Tibial nerve (tissue), 4 donors: ENCODE results near the gene ATRNL1. TPM values are rescaled to one million over a fixed set of nuclear protein-coding genes. Genes with fewer than 3 reads are reported as not detected.

Experiments used
- DNase-seq, 2 donors: peaks; one replicate each; pipeline ENCODE4 v3.0.0-alpha.2; 2019; ENCODE audit warnings: low spot score in 2 of 2
- H3K27ac ChIP-seq, 4 donors: fragments of 200-600 bp; sonication (generic) in 3 of 4; one replicate each; pipeline ENCODE4 v1.5.1; 2017 to 2019; ENCODE audit warnings: mild to moderate bottlenecking in 1 of 4
- H3K27me3 ChIP-seq, 2 donors: fragments of 200-600 bp; sonication (generic) in 1 of 2; one replicate each; pipeline versions ENCODE4 v1.5.1 to v1.6.0; 2017 to 2019
- H3K36me3 ChIP-seq, 3 donors: fragments of 200-600 bp; sonication (generic); one replicate each; pipeline ENCODE4 v1.5.1; 2018 to 2019
- H3K4me1 ChIP-seq, 4 donors: fragments of 200-600 bp; sonication (generic) in 3 of 4; one replicate each; pipeline ENCODE4 v1.5.1; 2017 to 2019
- H3K4me3 ChIP-seq, 4 donors: fragments of 200-600 bp; sonication (generic) in 3 of 4; one replicate each; pipeline ENCODE4 v1.5.1; 2017 to 2019; ENCODE audit warnings: mild to moderate bottlenecking in 1 of 4, moderate library complexity in 1 of 4
- H3K9me3 ChIP-seq, 4 donors: fragments of 200-600 bp; sonication (generic) in 3 of 4; one replicate each; pipeline ENCODE4 v1.5.1; 2017 to 2019
- EP300 ChIP-seq, 2 donors: sonication (generic); formaldehyde crosslinking; IDR thresholded peaks; one replicate each; pipeline ENCODE4 v1.6.1; 2017; ENCODE audit warnings: antibody characterized with exemption in 2 of 2, mild to moderate bottlenecking in 1 of 2
- POLR2A ChIP-seq, 2 donors: fragments of 450-650 bp; IDR thresholded peaks; one replicate each; pipeline ENCODE4 v1.6.1; 2017; ENCODE audit warnings: antibody characterized with exemption in 2 of 2, mild to moderate bottlenecking in 2 of 2, moderate library complexity in 2 of 2
- WGBS, 2 donors: methylation state at CpG; one replicate each; pipeline ENCODE4 v1.1.5; 2018; 5-methylcytosine and 5-hydroxymethylcytosine counted together
- total RNA-seq, 4 donors: library from RNA; depleted of rRNA; stranded (reverse); fragments of >200 nt; gene quantifications; one replicate each; pipeline ENCODE4 v1.1.0, GENCODE V29; 2016
- TF ChIP-seq, protein P1 (sequence below), 5 experiments: fragments of 200-600 bp in 3 of 5; fragments of 450-650 bp in 2 of 5; sonication (generic) in 3 of 5; IDR thresholded peaks; one replicate each; pipeline ENCODE4 v1.5.1; 2016 to 2019; ENCODE audit warnings: antibody characterized with exemption in 5 of 5, mild to moderate bottlenecking in 3 of 5, moderate library complexity in 2 of 5

Gene ATRNL1
- total RNA-seq, 4 donors from 2014 or later = 1.0 to 5.4 (median 2.7) TPM

DNA sequence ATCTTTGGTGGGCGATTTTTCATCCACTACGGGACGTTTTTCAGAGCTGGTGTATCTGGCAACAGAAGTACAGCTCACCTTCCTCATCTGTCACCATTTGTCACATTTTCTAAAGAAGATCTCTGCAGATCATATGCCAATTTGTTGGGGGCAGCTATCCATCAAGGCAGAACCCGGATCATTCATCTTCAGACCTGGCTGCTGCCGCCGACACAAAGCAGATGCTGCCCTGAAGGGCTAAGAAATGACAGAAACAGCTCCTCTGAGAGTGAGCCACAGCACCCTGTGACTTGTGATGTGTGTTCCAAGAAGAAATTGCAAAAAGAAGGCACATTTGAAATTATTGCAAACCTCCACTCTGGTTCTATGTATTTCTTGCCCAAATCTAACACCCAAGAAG is 888.9 kb downstream of the ATRNL1 start:
- Histone ChIP-seq H3K4me3 (no peak overlapping the region), H3K9me3 (peaks cover 0 to 19% (median 0%) of the 10 kb centered on the region in 4 donors), H3K36me3 (no peaks in the 10 kb centered on the region), H3K27ac (no peak overlapping the region), H3K27me3 (no peaks in the 10 kb centered on the region), H3K4me1 (peaks cover 0 to 12% (median 0%) of the 10 kb centered on the region in 4 donors)
- DNase-seq = no peak
- WGBS, 2 donors = 92 to 95% methylated on average over 6 of the region's 6 CpGs
- TF ChIP-seq, protein P1, sequence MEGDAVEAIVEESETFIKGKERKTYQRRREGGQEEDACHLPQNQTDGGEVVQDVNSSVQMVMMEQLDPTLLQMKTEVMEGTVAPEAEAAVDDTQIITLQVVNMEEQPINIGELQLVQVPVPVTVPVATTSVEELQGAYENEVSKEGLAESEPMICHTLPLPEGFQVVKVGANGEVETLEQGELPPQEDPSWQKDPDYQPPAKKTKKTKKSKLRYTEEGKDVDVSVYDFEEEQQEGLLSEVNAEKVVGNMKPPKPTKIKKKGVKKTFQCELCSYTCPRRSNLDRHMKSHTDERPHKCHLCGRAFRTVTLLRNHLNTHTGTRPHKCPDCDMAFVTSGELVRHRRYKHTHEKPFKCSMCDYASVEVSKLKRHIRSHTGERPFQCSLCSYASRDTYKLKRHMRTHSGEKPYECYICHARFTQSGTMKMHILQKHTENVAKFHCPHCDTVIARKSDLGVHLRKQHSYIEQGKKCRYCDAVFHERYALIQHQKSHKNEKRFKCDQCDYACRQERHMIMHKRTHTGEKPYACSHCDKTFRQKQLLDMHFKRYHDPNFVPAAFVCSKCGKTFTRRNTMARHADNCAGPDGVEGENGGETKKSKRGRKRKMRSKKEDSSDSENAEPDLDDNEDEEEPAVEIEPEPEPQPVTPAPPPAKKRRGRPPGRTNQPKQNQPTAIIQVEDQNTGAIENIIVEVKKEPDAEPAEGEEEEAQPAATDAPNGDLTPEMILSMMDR (IDR thresholded peaks at IDR 0.05) = no peak

DNA sequence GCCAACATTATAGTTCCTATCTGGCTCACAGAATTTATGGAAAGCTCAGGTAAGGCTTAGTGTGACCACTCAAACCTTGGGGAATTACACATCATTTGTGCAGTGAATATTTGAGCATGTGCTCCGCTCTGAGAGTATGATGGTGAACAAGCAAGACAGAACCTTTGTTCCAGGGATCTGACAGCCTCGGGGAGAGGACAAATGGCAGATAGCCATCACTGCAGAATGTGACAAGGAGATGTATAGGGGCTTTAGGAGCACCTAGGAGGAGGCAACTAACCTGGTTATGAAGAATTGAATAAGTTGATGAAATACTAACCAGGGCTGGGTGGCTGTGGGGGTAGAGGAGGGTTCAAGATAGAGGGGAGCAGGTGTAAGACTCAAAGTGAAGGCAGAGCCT is 889.4 kb downstream of the ATRNL1 start:
- Histone ChIP-seq H3K4me3 (no peak overlapping the region), H3K36me3 (no peaks in the 10 kb centered on the region), H3K9me3 (peaks cover 0 to 19% (median 0%) of the 10 kb centered on the region in 4 donors), H3K27ac (no peak overlapping the region), H3K27me3 (no peaks in the 10 kb centered on the region), H3K4me1 (peaks cover 0 to 12% (median 0%) of the 10 kb centered on the region in 4 donors)
- TF ChIP-seq POLR2A (IDR thresholded peaks at IDR 0.05) = no peak
- TF ChIP-seq, protein P1 (IDR thresholded peaks at IDR 0.05) = no peak
- TF ChIP-seq EP300 (IDR thresholded peaks at IDR 0.05) = no peak
- WGBS, 2 donors = 90 to 97% methylated on average over 2 of the region's 2 CpGs
- no peak for DNase-seq

DNA sequence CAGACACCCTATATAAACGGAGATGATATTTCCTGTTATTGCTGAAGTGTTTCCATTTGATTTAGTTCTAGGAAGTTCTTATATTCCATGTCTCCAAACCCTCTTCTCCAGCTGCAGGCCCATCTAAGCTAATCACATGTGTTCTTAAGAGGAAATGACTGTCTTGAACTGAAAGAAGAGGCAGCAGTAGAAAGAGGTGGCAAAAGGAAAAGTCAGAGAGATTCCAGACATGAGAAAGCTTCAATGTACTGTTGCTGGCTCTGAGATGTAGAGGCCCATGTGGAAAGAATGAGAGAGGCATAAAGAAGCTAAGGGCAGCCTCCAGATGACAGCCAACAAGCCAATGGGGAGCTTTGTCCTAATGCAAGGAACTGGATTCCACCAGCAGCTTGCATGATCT is 892.6 kb downstream of the ATRNL1 start:
- no peak overlapping the region for H3K27ac ChIP-seq
- no peaks in the 10 kb centered on the region for H3K36me3 ChIP-seq
- TF ChIP-seq, protein P1 (IDR thresholded peaks at IDR 0.05) = no peak
- no peak for TF ChIP-seq POLR2A (IDR thresholded peaks at IDR 0.05)
- no peak for TF ChIP-seq EP300 (IDR thresholded peaks at IDR 0.05)
- H3K4me3 ChIP-seq = no peak overlapping the region
- H3K27me3 ChIP-seq = no peaks in the 10 kb centered on the region
- WGBS, 2 donors = 50 to 67% methylated on average over 1 of the region's 1 CpG
- H3K4me1 ChIP-seq = peaks cover 0 to 6% (median 0%) of the 10 kb centered on the region in 4 donors
- no peak for DNase-seq
- peaks cover 0 to 19% (median 0%) of the 10 kb centered on the region in 4 donors for H3K9me3 ChIP-seq

- Histone ChIP-seq H3K4me1 (no peaks in the 10 kb centered on the region), H3K4me3 (no peak overlapping the region), H3K9me3 (peaks cover 0 to 23% (median 0%) of the 10 kb centered on the region in 4 donors), H3K27me3 (no peaks in the 10 kb centered on the region), H3K27ac (no peak overlapping the region), H3K36me3 (no peaks in the 10 kb centered on the region)
- DNase-seq = no peak
- TF ChIP-seq, protein P1 (IDR thresholded peaks at IDR 0.05) = no peak
- no peak for TF ChIP-seq EP300 (IDR thresholded peaks at IDR 0.05)
- TF ChIP-seq POLR2A (IDR thresholded peaks at IDR 0.05) = no peak
- 96 to 97% methylated on average over 3 of the region's 3 CpGs for WGBS, 2 donors
These were observed 895.2 kb downstream of the ATRNL1 start for GRCh38 chr10:115988380-115988779.

- 69 to 75% methylated on average over 3 of the region's 3 CpGs for WGBS, 2 donors
- Histone ChIP-seq H3K9me3 (peaks cover 0 to 12% (median 0%) of the 10 kb centered on the region in 4 donors), H3K4me1 (no peaks in the 10 kb centered on the region), H3K27ac (no peak overlapping the region), H3K27me3 (no peaks in the 10 kb centered on the region), H3K36me3 (no peaks in the 10 kb centered on the region), H3K4me3 (no peak overlapping the region)
- no peak for DNase-seq
- TF ChIP-seq EP300 (IDR thresholded peaks at IDR 0.05) (no peak), POLR2A (IDR thresholded peaks at IDR 0.05) (no peak)
- TF ChIP-seq, protein P1 (IDR thresholded peaks at IDR 0.05) = no peak
These were observed 896.5 kb downstream of the ATRNL1 start for GRCh38 chr10:115989621-115990020.
